COLO668 (cell line): ENCODE results near the gene MMP17.
A peak's percentile ranks its signal among the peaks of the same experiment; 100 is the strongest.

Experiments
- DNase-seq: peaks from one replicate; lab custom pipeline; 2025; ENCODE audit not compliant: unreplicated experiment; lab: John Stamatoyannopoulos, UW

The MMP17 gene

GRCh38 chr12:131892711-131893604 is 64.8 kb downstream of the MMP17 start:
- DNase-seq: no peak

GRCh38 chr12:131893605-131894312 is 65.6 kb downstream of the MMP17 start:
- DNase-seq: no peak

- peak; percentile 87 for DNase-seq
These were observed 66.2 kb downstream of the MMP17 start, which contains the start of gene ULK1 for GRCh38 chr12:131894313-131894860. ULK1 (plus strand) TSS chr12:131894622; CDS start chr12:131895002, 380 bp downstream.

GRCh38 chr12:131894981-131895639 is 66.9 kb downstream of the MMP17 start:
- DNase-seq: peak; percentile 19

- no peak for DNase-seq
These were observed 67.5 kb downstream of the MMP17 start for GRCh38 chr12:131895640-131896079.

- DNase-seq: peak; percentile 91
These were observed 68.1 kb downstream of the MMP17 start for GRCh38 chr12:131896080-131896810.

GRCh38 chr12:131896811-131897270 is 68.6 kb downstream of the MMP17 start:
- DNase-seq: peak; percentile 32

- no peak for DNase-seq
These were observed 69.1 kb downstream of the MMP17 start for GRCh38 chr12:131897276-131897675.

GRCh38 chr12:131897875-131898274 is 69.7 kb downstream of the MMP17 start:
- DNase-seq: no peak

GRCh38 chr12:131900397-131900796 is 72.2 kb downstream of the MMP17 start:
- DNase-seq: peak; percentile 32
